HG02885 (cell line): ENCODE measurements around the gene GRIK2.

ENCODE experiments used
- ATAC-seq: cut with Tn5 transposase; IDR thresholded peaks from one replicate; pipeline ENCODE4 v1.9.1; 2021; ENCODE audit warnings: mild to moderate bottlenecking; ENCODE audit not compliant: unreplicated experiment, poor library complexity

The GRIK2 gene

GRCh38 chr6:101399616-101400162, 6.2 kb downstream of the GRIK2 start:
- ATAC-seq: no peak

GRCh38 chr6:101400326-101401135, 7.0 kb downstream of the GRIK2 start:
- ATAC-seq: no peak

DNA sequence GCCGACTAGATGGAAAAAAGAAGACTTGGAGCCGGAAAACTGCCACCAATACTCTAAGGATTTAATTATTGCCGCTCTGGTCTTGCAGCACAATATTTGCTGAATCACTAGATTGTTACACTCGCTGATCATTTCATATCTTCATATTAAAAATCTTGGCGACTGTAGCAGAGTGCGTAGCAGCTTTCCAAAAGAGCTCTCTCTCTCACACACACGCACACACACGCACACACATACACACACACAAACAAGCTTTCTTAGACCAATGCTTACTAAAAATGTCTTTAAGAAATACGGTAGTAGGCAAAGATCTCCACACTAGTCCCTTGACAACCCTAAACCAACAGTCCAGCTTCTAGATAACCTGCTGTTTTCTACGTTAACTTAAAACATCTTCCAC, 7.7 kb downstream of the GRIK2 start:
- ATAC-seq: no peak

DNA sequence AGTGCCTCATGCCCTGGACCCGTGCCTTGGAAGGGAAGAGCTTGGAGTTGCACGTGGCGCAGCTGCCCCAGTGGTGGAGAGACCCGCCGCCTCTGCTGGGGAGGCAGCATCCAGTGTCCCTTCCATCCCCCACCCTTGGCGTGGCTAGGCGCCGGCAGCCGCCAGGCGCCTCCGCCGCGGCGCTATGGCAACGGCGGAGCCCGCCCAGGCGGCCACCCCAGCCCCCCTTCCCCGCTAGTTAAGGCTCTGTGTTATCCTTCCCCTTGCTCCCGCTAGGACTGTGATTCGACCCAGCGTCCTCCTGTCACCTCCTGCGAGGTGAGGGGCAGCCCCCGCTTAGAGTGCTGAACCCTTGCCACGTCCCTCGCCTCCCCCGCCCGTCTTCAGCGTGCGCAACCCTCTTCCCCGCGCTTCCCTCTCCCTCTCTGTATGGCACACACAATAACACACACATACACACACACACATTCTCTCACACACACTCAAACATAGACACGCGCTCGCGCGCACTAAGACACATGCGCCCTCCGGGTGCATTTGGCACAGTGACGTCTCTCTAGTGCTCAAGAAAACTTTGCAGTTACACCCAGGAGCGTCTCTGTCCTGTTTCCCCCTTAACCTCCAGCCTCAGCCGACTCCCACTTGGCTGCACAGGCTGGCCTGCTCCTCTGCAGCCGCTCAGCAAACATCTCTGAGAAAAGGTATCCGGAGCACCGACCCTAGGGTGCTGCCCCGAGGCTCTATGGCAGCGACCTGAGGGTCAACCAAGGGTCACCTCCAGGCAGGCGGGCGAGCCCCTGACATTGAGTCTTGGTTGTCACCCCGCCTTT, 8.5 kb downstream of the GRIK2 start:
- no peak for ATAC-seq

DNA sequence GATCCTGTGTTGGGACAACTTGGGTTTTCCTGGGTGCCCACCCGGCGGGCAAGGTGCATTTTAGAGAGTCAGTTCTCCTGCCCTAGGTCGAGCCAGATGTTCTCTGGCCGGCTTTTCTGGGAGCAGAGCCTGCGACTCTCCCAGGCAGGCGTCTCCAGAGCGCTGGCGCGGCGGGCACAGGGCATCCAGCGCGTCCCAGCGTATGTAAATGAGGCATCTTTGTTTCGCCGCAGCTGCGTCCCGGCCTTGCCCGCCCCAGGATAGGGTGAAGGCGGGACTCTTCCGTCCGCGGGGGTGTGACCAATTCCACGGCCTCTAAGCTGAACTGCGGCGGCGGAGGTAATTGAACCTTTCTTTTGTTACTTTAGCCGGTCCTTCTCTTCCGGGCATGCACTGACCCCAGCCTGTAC, 9.1 kb downstream of the GRIK2 start:
- ATAC-seq: no peak

GRCh38 chr6:101403216-101403945, 9.9 kb downstream of the GRIK2 start:
- ATAC-seq: no peak

DNA sequence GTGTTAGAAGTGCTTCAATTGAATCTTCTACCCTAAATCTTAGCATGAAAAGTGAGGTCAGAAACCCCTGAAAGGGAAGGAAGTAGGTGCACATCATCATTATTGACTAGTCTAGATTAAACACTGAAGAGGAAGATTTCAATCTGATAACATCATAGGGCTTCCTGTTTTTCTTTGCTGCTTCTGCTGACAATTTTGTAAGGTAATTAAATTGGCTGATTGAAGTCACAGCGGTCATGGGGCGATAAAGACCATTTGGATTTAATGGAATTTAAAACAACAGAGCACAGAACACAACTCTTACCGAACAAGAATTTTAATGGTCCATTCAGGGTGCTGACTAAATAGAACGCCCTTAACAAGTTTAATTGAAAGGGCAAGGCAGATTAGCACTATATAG, 11.3 kb downstream of the GRIK2 start:
- no peak for ATAC-seq

- ATAC-seq: no peak
Measured at GRCh38 chr6:101413773-101414172, 20.3 kb downstream of the GRIK2 start.

DNA sequence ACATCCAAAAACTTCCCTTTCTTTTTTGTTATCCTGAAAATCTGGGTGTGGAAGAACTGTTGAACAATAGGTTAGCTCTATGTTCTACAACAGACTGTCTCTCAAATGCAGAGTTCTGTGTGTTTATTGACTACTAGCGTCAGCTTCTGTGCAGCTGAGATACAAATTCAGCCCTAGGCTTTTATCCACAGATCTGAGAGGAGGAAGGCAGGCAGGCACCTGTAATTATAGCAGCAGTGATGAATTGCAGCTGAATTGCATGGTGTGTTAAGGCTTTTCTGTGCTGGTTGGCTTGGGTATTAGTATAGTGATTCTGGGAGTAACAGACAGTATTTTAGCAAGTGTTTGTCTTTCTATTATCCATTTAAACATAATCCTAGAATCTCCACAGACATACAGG, 24.4 kb downstream of the GRIK2 start:
- no peak for ATAC-seq

DNA sequence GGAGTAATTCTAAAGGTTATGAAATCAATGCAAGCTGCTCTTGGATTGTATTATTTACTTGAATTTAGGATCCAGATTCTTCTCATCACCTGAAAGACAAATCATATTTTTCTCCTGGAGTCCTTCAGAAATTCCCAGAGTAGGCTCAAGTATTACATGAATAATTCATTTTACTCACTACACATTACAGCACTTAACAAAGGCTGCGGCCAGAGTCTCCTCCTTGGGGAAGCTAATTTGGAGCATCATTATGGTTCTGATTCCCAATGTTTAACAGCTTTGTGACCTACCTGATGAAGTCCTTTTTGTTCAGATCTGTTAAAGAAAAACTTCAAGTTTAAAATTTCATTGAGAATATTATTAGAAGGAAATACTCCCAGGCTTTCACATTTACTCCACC, 28.7 kb downstream of the GRIK2 start:
- no peak for ATAC-seq

- ATAC-seq: no peak
Measured at GRCh38 chr6:101422811-101423210, 29.3 kb downstream of the GRIK2 start.

DNA sequence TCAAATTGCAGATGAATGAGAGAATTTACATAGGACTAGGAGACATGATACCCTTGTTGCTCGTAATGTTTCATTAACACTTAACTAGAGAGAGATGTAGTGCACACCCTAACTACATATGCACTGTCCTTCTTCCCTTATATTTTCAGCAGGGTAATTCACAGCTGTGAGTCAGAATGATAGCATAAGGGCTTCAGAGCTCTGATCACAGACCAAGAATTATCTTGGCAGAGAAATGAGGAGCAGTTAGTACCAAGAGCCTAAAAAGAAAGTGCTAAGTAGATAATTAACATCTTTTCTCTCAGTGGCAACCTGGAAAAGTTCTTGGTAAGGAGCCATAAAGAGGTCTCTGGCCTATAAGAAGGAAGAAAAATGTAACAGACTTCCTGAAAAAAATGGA, 35.8 kb downstream of the GRIK2 start:
- ATAC-seq: no peak

DNA sequence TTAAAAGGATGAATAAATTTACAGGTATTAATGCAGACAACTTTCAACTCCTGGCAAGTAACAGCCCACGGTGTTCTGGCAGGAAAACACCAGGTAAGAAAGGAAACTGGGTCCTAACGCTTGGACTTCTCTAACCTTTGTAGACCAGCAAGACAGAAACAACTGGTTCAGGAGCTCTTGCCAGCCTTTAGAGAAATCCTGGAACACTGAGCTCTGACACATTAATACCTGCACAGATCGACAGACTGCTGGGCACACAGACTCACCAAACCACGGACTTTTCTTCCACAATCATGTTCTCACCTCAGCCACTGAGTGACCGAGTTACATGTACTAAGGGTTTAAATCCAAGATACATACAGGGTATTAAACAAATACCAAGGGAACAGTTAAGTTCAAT, 36.3 kb downstream of the GRIK2 start:
- ATAC-seq: no peak

GRCh38 chr6:101433141-101433540, 39.6 kb downstream of the GRIK2 start:
- ATAC-seq: no peak

- ATAC-seq: no peak
Measured at GRCh38 chr6:101434601-101435000, 41.1 kb downstream of the GRIK2 start.

GRCh38 chr6:101435038-101435437, 41.5 kb downstream of the GRIK2 start:
- ATAC-seq: no peak

DNA sequence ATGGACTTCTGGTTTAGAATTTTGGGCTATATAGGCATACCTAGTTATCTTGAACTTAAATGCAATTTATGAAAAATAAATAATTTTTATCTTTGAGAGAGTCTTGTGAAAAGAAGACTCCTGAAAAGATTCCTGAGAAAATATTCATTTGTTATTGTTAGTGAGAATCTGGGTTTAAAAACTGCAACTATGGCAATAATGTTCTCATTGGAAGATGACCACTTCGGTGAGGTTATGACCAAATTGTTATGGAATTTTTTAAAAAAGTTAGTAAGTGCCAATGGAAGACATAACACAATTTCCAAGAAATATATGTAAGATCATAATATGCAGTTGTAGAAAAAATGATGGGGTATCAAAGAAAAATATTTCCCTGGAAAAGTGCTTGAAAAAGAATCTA, 46.3 kb downstream of the GRIK2 start:
- ATAC-seq: no peak

DNA sequence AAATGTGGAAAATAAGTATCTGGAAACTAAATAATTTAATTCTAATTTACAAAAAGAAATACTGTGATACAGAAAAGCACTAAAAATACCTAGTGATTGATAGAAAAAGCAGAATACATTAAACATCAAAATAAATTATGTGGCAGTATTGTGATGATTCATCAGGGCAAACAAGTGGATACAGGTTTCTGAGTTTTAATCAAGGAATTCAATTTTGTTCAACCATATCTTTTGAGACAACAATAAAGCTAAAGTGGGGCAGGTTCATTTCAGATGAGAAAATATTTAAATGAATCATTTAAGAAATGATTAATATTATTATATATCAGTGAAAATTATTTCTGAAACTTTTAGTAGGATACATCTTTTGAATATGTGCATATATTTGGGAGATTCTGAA, 49.8 kb downstream of the GRIK2 start:
- no peak for ATAC-seq

DNA sequence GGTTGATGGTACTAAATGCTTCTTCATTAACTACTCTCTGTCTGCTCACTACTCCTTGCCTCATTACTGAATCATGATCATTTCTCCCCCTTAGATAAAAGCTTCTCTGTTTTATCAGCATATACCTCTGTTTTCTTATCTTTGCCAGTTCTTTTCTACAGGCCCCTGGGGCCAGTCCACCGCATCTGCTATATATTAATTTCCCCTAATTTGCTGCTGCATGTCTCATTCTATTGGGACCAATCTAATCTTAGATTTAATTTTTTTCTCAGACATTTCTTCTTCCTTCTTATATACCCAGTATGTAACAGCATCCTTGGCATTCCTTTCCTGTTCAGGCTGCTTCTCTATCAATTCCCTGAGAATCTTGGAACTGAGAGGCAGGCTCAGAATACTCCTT, 51.2 kb downstream of the GRIK2 start:
- ATAC-seq: no peak

GRCh38 chr6:101445527-101445926, 52.0 kb downstream of the GRIK2 start:
- no peak for ATAC-seq

DNA sequence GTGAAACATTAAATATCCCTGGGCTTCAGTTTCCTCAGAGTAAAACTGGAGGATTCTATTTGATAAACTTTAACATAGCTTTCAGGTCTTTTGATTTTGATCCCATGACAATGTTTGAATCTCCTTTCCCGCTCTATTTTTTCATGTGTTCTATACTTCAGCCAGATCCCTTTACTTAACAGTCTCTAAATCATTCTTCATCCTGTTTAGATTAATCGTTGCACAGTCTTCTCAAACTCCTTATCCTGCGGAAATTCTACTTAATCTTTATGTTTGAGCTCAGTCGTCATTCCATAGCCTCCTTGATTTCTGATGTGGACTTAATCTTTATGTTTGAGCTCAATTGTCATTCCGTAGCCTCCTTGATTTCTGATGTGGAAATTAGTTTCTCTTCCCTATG, 57.4 kb downstream of the GRIK2 start:
- no peak for ATAC-seq
